Vagina (tissue), 2 donors: ENCODE data around the gene VNN1. TPM values are rescaled to one million over a fixed set of nuclear protein-coding genes. Genes with fewer than 3 reads are reported as not detected.

Experiments used
- DNase-seq, 2 donors: peaks; one replicate each; pipeline ENCODE4 v3.0.0-alpha.2; 2017; ENCODE audit errors: extremely low spot score in 2 of 2
- H3K27ac ChIP-seq: fragments of 200-600 bp; sonication (generic); one replicate; pipeline ENCODE4 v1.5.1; 2019
- H3K27me3 ChIP-seq: fragments of 200-600 bp; sonication (generic); one replicate; pipeline ENCODE4 v1.5.1; 2019
- H3K36me3 ChIP-seq, 2 donors: fragments of 200-600 bp; sonication (generic); one replicate each; pipeline ENCODE4 v1.5.1; 2017 to 2019
- H3K4me1 ChIP-seq: fragments of 200-600 bp; sonication (generic); one replicate; pipeline ENCODE4 v1.5.1; 2019
- H3K4me3 ChIP-seq, 2 donors: fragments of 200-600 bp; sonication (generic); 1 replicate in 1 of 2; 2 replicates in 1 of 2; pipeline ENCODE4 v1.5.1; 2016 to 2019
- H3K9me3 ChIP-seq: fragments of 200-600 bp; sonication (generic); one replicate; pipeline ENCODE4 v1.5.1; 2019
- POLR2A ChIP-seq, 2 donors: fragments of 450-650 bp; IDR thresholded peaks; one replicate each; pipeline ENCODE4 v1.6.1; 2017; ENCODE audit warnings: antibody characterized with exemption in 2 of 2, mild to moderate bottlenecking in 2 of 2, moderate library complexity in 2 of 2
- POLR2AphosphoS5 ChIP-seq, 2 donors: sonication (generic); formaldehyde crosslinking; IDR thresholded peaks; one replicate each; pipeline ENCODE4 v1.9.0; 2017; ENCODE audit warnings: antibody characterized with exemption in 2 of 2, mild to moderate bottlenecking in 2 of 2, low read depth in 1 of 2; ENCODE audit not compliant: insufficient read depth in 1 of 2
- intact Hi-C: fragments of 100-400 bp; cut with DNase I; formaldehyde crosslinking; loops from one replicate; pipeline ENCODE4 v1.15.1; 2023
- total RNA-seq: library from RNA; depleted of rRNA; stranded (reverse); fragments of >200 nt; gene quantifications from one replicate; pipeline ENCODE4 v1.2.3, GENCODE V29; 2016
- TF ChIP-seq, protein P1 (sequence below), 3 experiments: fragments of 450-650 bp in 2 of 3; fragments of 200-600 bp in 1 of 3; sonication (generic) in 1 of 3; IDR thresholded peaks; one replicate each; pipeline ENCODE4 v1.5.1; 2017 to 2019; ENCODE audit warnings: antibody characterized with exemption in 3 of 3, mild to moderate bottlenecking in 2 of 3, moderate library complexity in 2 of 3

The VNN1 gene
- total RNA-seq, 1 donor from 2014 or later: 2.0 TPM

- Histone ChIP-seq H3K4me1 (no peaks in the 10 kb centered on the region), H3K9me3 (no peaks in the 10 kb centered on the region), H3K27me3 (no peaks in the 10 kb centered on the region), H3K4me3 (no peak overlapping the region), H3K27ac (no peak overlapping the region), H3K36me3 (no peaks in the 10 kb centered on the region)
- intact Hi-C loops: no loop called here
- no peak for TF ChIP-seq POLR2AphosphoS5 (IDR thresholded peaks at IDR 0.05; ENCODE audit: insufficient read depth in 1 of 2, low read depth in 1 of 2)
- TF ChIP-seq, protein P1, sequence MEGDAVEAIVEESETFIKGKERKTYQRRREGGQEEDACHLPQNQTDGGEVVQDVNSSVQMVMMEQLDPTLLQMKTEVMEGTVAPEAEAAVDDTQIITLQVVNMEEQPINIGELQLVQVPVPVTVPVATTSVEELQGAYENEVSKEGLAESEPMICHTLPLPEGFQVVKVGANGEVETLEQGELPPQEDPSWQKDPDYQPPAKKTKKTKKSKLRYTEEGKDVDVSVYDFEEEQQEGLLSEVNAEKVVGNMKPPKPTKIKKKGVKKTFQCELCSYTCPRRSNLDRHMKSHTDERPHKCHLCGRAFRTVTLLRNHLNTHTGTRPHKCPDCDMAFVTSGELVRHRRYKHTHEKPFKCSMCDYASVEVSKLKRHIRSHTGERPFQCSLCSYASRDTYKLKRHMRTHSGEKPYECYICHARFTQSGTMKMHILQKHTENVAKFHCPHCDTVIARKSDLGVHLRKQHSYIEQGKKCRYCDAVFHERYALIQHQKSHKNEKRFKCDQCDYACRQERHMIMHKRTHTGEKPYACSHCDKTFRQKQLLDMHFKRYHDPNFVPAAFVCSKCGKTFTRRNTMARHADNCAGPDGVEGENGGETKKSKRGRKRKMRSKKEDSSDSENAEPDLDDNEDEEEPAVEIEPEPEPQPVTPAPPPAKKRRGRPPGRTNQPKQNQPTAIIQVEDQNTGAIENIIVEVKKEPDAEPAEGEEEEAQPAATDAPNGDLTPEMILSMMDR (IDR thresholded peaks at IDR 0.05): no peak
- DNase-seq: no peak
Observed at GRCh38 chr6:132733814-132734213, 20.0 kb upstream of the VNN1 start.

DNA sequence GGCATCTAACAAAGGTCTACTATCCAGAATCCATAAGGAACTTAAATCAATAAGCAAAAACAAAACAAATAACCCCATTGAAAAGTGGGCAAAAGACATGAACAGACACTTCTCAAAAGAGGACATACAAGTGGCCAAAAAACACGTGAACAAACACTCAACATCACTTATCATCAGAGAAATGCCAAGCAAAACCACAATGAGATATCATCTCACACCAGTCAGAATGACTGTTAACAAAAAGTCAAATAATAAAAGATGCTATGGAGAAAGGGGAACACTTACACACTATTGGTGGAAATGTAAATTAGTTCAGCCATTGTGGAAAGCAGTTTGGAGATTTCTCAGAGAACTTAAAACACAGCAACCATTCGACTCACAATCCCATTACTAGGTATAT, 19.4 kb upstream of the VNN1 start:
- TF ChIP-seq POLR2A (IDR thresholded peaks at IDR 0.05): no peak
- TF ChIP-seq, protein P1 (IDR thresholded peaks at IDR 0.05): no peak
- TF ChIP-seq POLR2AphosphoS5 (IDR thresholded peaks at IDR 0.05; ENCODE audit: insufficient read depth in 1 of 2, low read depth in 1 of 2): no peak

GRCh38 chr6:132731086-132731485, 17.2 kb upstream of the VNN1 start:
- no peaks in the 10 kb centered on the region for H3K4me1 ChIP-seq
- H3K27ac ChIP-seq: no peak overlapping the region
- H3K4me3 ChIP-seq: no peak overlapping the region
- no peaks in the 10 kb centered on the region for H3K27me3 ChIP-seq
- no peaks in the 10 kb centered on the region for H3K9me3 ChIP-seq
- TF ChIP-seq, protein P1 (IDR thresholded peaks at IDR 0.05): no peak
- TF ChIP-seq POLR2A (IDR thresholded peaks at IDR 0.05): no peak
- TF ChIP-seq POLR2AphosphoS5 (IDR thresholded peaks at IDR 0.05; ENCODE audit: insufficient read depth in 1 of 2, low read depth in 1 of 2): no peak
- no peaks in the 10 kb centered on the region for H3K36me3 ChIP-seq
- no peak for DNase-seq
- intact Hi-C loops: no loop called here

More for the DNA sequence above, 19.4 kb upstream of the VNN1 start:
- H3K27me3 ChIP-seq: no peaks in the 10 kb centered on the region
- no peaks in the 10 kb centered on the region for H3K4me1 ChIP-seq
- H3K4me3 ChIP-seq: no peak overlapping the region
- H3K36me3 ChIP-seq: no peaks in the 10 kb centered on the region
- intact Hi-C loops: no loop called here
- H3K27ac ChIP-seq: no peak overlapping the region
- H3K9me3 ChIP-seq: no peaks in the 10 kb centered on the region
- DNase-seq: no peak

- H3K27ac ChIP-seq: no peak overlapping the region
- TF ChIP-seq POLR2AphosphoS5 (IDR thresholded peaks at IDR 0.05; ENCODE audit: insufficient read depth in 1 of 2, low read depth in 1 of 2) (no peak), POLR2A (IDR thresholded peaks at IDR 0.05) (no peak)
- TF ChIP-seq, protein P1 (IDR thresholded peaks at IDR 0.05): no peak
- no peak overlapping the region for H3K4me3 ChIP-seq
- no peaks in the 10 kb centered on the region for H3K9me3 ChIP-seq
- DNase-seq: no peak
- H3K4me1 ChIP-seq: no peaks in the 10 kb centered on the region
- no peaks in the 10 kb centered on the region for H3K27me3 ChIP-seq
- intact Hi-C loops: no loop called here
- no peaks in the 10 kb centered on the region for H3K36me3 ChIP-seq
Observed at GRCh38 chr6:132730560-132730959, 16.7 kb upstream of the VNN1 start.

DNA sequence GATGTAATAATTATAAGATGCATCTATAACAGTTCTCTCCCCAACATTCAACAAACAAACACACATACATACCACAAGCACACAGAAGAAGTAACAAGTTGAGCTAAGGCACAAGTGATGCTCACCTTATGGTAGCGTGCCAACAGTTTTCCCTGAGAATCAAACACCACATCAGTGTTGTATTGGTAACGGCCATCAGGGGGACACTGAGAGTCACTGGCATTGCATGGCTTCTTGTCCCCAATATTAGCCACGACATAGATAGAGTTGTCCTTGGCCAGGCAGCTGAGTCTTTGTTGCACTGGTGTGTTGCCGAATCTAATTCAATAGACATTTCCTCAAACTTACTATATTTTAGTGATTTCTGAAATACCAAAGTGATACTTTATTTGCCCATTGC, 14.8 kb upstream of the VNN1 start:
- no peaks in the 10 kb centered on the region for H3K36me3 ChIP-seq
- DNase-seq: no peak
- intact Hi-C loops: no loop called here
- H3K27me3 ChIP-seq: no peaks in the 10 kb centered on the region
- no peaks in the 10 kb centered on the region for H3K4me1 ChIP-seq
- H3K4me3 ChIP-seq: no peak overlapping the region
- no peaks in the 10 kb centered on the region for H3K9me3 ChIP-seq
- TF ChIP-seq POLR2A (IDR thresholded peaks at IDR 0.05) (no peak), POLR2AphosphoS5 (IDR thresholded peaks at IDR 0.05; ENCODE audit: insufficient read depth in 1 of 2, low read depth in 1 of 2) (no peak)
- TF ChIP-seq, protein P1 (IDR thresholded peaks at IDR 0.05): no peak
- H3K27ac ChIP-seq: no peak overlapping the region
